Subcutaneous adipose tissue (tissue), 4 donors: ENCODE results near the gene ZNF25. TPM values are rescaled to one million over a fixed set of nuclear protein-coding genes. Genes with fewer than 3 reads are reported as not detected.

Experiments
- CTCF ChIP-seq: fragments of 450-650 bp; IDR thresholded peaks from one replicate; pipeline ENCODE4 v1.5.1; 2016; ENCODE audit warnings: low read depth, mild to moderate bottlenecking, control low read depth, antibody characterized with exemption, moderate library complexity
- total RNA-seq, 4 donors: library from RNA; depleted of rRNA; stranded (reverse); fragments of >200 nt; gene quantifications; one replicate each; pipeline ENCODE4 v1.1.0, GENCODE V29; 2016

The ZNF25 gene
- total RNA-seq = 10 to 100 TPM; 21.2 to 24.3 (median 22.8) TPM

GRCh38 chr10:37976091-37976879 is at the start of gene ZNF25:
ZNF25 (minus strand) TSS chr10:37976647; CDS start chr10:37971722, 4,925 bp downstream.
- no peak for TF ChIP-seq CTCF

- no peak for TF ChIP-seq CTCF
Measured at GRCh38 chr10:38025283-38025682, 48.8 kb upstream of the ZNF25 start.

- no peak for TF ChIP-seq CTCF
Measured at GRCh38 chr10:38016354-38016753, 39.9 kb upstream of the ZNF25 start.

- TF ChIP-seq CTCF = no peak
Measured at GRCh38 chr10:38010119-38010903, 33.9 kb upstream of the ZNF25 start, which contains the start of gene ZNF33A. ZNF33A (plus strand) TSS chr10:38010675; CDS start chr10:38012342, 1,667 bp downstream.

GRCh38 chr10:38007991-38008390 is 31.5 kb upstream of the ZNF25 start:
- TF ChIP-seq CTCF = no peak

GRCh38 chr10:38007551-38007950 is 31.1 kb upstream of the ZNF25 start:
- no peak for TF ChIP-seq CTCF

- no peak for TF ChIP-seq CTCF
Measured at GRCh38 chr10:38003588-38003987, 27.1 kb upstream of the ZNF25 start.
